ENCODE results near the gene VIL1. TPM values are rescaled to one million over a fixed set of nuclear protein-coding genes. Genes with fewer than 3 reads are reported as not detected.
A peak's percentile ranks its signal among the peaks of the same experiment; 100 is the strongest.

Gene VIL1
- total and polyA plus RNA-seq, 2 of the 13 experiments (the other 11 are each of a cell fraction or from before 2014, with no cell fraction given), result 287 to 301 TPM

DNA sequence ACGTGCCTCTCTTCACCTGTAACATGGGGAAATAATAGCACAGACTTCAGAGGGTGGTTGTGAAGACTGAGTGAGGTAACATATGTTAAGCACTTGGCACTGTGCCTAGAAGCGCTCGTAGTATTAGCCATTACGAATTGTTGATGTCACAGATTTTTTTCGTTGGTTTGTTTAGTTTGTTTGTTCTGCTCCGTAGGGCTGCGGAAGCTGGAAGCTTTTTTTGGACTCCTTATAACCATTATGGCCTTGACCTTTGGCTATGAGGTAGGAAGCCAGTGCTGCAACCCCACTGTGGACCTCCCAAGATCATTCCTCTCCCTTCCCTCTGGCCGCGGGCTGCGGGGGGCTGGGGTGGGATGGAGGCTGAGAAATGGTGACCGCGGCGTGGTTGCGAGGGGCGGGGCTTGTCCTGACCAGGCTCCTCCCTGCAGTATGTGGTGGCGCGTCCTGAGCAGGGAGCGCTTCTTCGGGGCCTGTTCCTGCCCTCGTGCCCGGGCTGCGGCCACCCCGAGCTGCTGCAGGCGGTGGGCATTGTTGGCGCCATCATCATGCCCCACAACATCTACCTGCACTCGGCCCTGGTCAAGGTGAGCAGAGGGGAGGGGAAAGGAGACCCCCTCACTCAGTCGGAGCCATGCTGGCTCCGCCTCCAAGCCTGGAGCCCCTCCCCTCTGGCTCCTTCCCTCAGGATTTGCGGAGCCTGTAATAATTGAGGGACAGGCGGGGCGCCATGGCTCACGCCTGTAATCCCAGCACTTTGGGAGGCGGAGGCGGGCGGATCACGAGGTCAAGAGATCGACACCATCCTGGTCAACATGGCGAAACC, 31.3 kb upstream of the VIL1 start (continued):
- TF ChIP-seq, protein P1, sequence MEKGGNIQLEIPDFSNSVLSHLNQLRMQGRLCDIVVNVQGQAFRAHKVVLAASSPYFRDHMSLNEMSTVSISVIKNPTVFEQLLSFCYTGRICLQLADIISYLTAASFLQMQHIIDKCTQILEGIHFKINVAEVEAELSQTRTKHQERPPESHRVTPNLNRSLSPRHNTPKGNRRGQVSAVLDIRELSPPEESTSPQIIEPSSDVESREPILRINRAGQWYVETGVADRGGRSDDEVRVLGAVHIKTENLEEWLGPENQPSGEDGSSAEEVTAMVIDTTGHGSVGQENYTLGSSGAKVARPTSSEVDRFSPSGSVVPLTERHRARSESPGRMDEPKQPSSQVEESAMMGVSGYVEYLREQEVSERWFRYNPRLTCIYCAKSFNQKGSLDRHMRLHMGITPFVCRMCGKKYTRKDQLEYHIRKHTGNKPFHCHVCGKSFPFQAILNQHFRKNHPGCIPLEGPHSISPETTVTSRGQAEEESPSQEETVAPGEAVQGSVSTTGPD (CRISPR knock-in tag; IDR thresholded peaks at IDR 0.05), result no peak
- peak; percentile 40; the same call in 1 of the 2 replicates for TF ChIP-seq POLR2AphosphoS5 (IDR thresholded peaks at IDR 0.05; ENCODE audit: low read depth, low read length)
- peak; percentile 34; the same call in 1 of the 2 replicates for TF ChIP-seq GATAD1 (CRISPR knock-in tag; IDR thresholded peaks at IDR 0.05)
- TF ChIP-seq, protein P2, sequence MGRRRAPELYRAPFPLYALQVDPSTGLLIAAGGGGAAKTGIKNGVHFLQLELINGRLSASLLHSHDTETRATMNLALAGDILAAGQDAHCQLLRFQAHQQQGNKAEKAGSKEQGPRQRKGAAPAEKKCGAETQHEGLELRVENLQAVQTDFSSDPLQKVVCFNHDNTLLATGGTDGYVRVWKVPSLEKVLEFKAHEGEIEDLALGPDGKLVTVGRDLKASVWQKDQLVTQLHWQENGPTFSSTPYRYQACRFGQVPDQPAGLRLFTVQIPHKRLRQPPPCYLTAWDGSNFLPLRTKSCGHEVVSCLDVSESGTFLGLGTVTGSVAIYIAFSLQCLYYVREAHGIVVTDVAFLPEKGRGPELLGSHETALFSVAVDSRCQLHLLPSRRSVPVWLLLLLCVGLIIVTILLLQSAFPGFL (CRISPR knock-in tag; IDR thresholded peaks at IDR 0.05), result no peak
- TF ChIP-seq CEBPG (CRISPR knock-in tag; IDR thresholded peaks at IDR 0.05), result peak; percentile 37
- 0 out of 2 replicates have a peak, but pooled peaks have one; percentile 26 for TF ChIP-seq ZNF350 (CRISPR knock-in tag; IDR thresholded peaks at IDR 0.05; ENCODE audit: borderline replicate concordance, low read depth)
- TF ChIP-seq ZMYM3 (CRISPR knock-in tag; IDR thresholded peaks at IDR 0.05), result no peak
- peak; percentile 70; the same call in 1 of the 2 replicates for TF ChIP-seq ATF1 (CRISPR knock-in tag; IDR thresholded peaks at IDR 0.05)
- peak; percentile 39; the same call in 1 of the 2 replicates for TF ChIP-seq GABPB1 (CRISPR knock-in tag; IDR thresholded peaks at IDR 0.05)
- peak; percentile 55 for TF ChIP-seq SAP130 (CRISPR knock-in tag; IDR thresholded peaks at IDR 0.05; ENCODE audit: low read depth)
- TF ChIP-seq EP300 (IDR thresholded peaks at IDR 0.05; ENCODE audit: low read depth in 2 of 2, low read length in 2 of 2), result peak in 1 of 2 experiments; percentile 70; a peak in 2 of 4 replicates
- no peak; the same call in 1 of the 2 replicates for TF ChIP-seq EP300 (CRISPR knock-in tag; IDR thresholded peaks at IDR 0.05; ENCODE audit: borderline replicate concordance)
- TF ChIP-seq CREB1 (IDR thresholded peaks at IDR 0.05), result peak; percentile 78; the same call in 1 of the 2 replicates
- TF ChIP-seq CREB1 (CRISPR knock-in tag; IDR thresholded peaks at IDR 0.05), result peak; percentile 87
- peak; percentile 43; the same call in 1 of the 2 replicates for TF ChIP-seq MIER3 (CRISPR knock-in tag; IDR thresholded peaks at IDR 0.05; ENCODE audit: borderline replicate concordance)
- peak; percentile 68 for TF ChIP-seq GATAD2A (CRISPR knock-in tag; IDR thresholded peaks at IDR 0.05)
- TF ChIP-seq, protein P3, sequence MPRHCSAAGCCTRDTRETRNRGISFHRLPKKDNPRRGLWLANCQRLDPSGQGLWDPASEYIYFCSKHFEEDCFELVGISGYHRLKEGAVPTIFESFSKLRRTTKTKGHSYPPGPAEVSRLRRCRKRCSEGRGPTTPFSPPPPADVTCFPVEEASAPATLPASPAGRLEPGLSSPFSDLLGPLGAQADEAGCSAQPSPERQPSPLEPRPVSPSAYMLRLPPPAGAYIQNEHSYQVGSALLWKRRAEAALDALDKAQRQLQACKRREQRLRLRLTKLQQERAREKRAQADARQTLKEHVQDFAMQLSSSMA (CRISPR knock-in tag; IDR thresholded peaks at IDR 0.05), result no peak
- TF ChIP-seq, protein P4, sequence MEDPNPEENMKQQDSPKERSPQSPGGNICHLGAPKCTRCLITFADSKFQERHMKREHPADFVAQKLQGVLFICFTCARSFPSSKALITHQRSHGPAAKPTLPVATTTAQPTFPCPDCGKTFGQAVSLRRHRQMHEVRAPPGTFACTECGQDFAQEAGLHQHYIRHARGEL (CRISPR knock-in tag; IDR thresholded peaks at IDR 0.05), result no peak
- TF ChIP-seq ZNF816 (CRISPR knock-in tag; IDR thresholded peaks at IDR 0.05; ENCODE audit: borderline replicate concordance), result no peak
- TF ChIP-seq, protein P5, sequence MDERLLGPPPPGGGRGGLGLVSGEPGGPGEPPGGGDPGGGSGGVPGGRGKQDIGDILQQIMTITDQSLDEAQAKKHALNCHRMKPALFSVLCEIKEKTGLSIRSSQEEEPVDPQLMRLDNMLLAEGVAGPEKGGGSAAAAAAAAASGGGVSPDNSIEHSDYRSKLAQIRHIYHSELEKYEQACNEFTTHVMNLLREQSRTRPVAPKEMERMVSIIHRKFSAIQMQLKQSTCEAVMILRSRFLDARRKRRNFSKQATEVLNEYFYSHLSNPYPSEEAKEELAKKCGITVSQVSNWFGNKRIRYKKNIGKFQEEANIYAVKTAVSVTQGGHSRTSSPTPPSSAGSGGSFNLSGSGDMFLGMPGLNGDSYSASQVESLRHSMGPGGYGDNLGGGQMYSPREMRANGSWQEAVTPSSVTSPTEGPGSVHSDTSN (CRISPR knock-in tag; IDR thresholded peaks at IDR 0.05), result no peak
- peak; percentile 56 for TF ChIP-seq NR2F2 (IDR thresholded peaks at IDR 0.05; ENCODE audit: borderline replicate concordance, low read depth)
- TF ChIP-seq, protein P6, sequence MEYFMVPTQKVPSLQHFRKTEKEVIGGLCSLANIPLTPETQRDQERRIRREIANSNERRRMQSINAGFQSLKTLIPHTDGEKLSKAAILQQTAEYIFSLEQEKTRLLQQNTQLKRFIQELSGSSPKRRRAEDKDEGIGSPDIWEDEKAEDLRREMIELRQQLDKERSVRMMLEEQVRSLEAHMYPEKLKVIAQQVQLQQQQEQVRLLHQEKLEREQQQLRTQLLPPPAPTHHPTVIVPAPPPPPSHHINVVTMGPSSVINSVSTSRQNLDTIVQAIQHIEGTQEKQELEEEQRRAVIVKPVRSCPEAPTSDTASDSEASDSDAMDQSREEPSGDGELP (IDR thresholded peaks at IDR 0.05; ENCODE audit: borderline replicate concordance, low read depth), result peak; percentile 62; the same call in 1 of the 2 replicates
- TF ChIP-seq SOX6 (IDR thresholded peaks at IDR 0.05), result no peak
- peak; percentile 50; the same call in 1 of the 2 replicates for TF ChIP-seq SOX6 (CRISPR knock-in tag; IDR thresholded peaks at IDR 0.05)
- 0 out of 2 replicates have a peak, but pooled peaks have one; percentile 30 for TF ChIP-seq SOX13 (IDR thresholded peaks at IDR 0.05)
- TF ChIP-seq SOX13 (CRISPR knock-in tag; conservative IDR thresholded peaks at IDR 0.05 in 1 of 2, IDR thresholded peaks at IDR 0.05 in 1 of 2), result peak in 1 of 2 experiments; percentile 24; a peak in 1 of 4 replicates

Measured in HepG2 (cell line).